PFSK-1 (cell line): ENCODE measurements around the gene IPO5.

Source experiments
- REST ChIP-seq, 2 experiments: IDR thresholded peaks; 2 replicates each; pipeline versions ENCODE4 v1.6.1 to v1.8.0; 2011 to 2012; ENCODE audit warnings: low read depth in 2 of 2, low read length in 2 of 2, control low read depth in 1 of 2, inconsistent platforms in 1 of 2, mild to moderate bottlenecking in 1 of 2, moderate library complexity in 1 of 2; ENCODE audit not compliant: insufficient read depth in 1 of 2
- TAF1 ChIP-seq: IDR thresholded peaks from 2 replicates; pipeline ENCODE4 v1.6.1; 2012; ENCODE audit warnings: low read length, control low read depth, borderline replicate concordance; ENCODE audit not compliant: insufficient read depth

- no peak for TF ChIP-seq REST (IDR thresholded peaks at IDR 0.05; ENCODE audit: insufficient read depth in 1 of 2, low read depth in 2 of 2, low read length in 2 of 2)
- no peak for TF ChIP-seq TAF1
These were observed 5.4 kb upstream of the IPO5 start for GRCh38 chr13:97948041-97948440.
